ENCODE measurements around the gene NAB2. TPM values are rescaled to one million over a fixed set of nuclear protein-coding genes. Genes with fewer than 3 reads are reported as not detected.

Gene NAB2
- total RNA-seq, 1 donor from 2014 or later: 32.0 TPM

DNA sequence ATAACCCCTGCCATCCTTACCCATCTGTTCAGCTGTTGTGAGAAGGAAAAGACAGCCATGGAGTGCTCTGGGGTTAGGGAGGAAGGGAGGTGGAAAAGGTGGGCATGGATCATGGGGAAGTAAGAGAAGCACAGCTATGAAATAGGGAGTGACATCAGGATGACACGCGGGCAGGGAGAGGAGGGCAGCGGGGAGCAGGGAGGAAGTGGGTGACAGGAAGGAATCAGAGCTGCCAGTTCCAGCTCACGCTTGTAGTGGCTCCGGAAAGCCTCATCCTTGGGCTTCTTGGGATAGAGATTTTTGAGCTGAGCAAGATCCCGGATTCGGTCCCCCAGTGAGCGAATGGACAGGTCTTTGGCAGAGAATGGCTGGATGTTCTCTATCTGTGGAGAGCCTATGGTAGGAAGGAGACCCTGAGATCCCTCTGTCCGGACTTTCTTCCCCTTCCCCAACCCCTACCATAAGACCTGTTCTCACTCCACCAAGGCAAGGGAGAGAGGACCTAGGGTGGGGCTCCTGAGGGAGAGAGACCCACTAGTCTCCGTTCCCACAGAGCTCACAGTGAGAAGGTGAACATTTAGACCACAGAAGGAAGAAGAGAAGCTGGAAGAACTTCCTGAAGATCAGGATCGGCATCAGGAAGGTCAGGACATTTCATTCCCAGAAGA lies 10.3 kb downstream of the NAB2 start:
- Histone ChIP-seq H3K4me3 (ENCODE audit: low read depth, low read length) (no peak overlapping the region), H3K27me3 (ENCODE audit: control insufficient read depth, insufficient read depth, low read length) (no peaks in the 10 kb centered on the region), H3K36me3 (ENCODE audit: control insufficient read depth, insufficient read depth, low read length) (peaks cover 2% of the 10 kb centered on the region)
- DNase-seq (ENCODE audit: low read depth): no peak
- TF ChIP-seq, protein P1, sequence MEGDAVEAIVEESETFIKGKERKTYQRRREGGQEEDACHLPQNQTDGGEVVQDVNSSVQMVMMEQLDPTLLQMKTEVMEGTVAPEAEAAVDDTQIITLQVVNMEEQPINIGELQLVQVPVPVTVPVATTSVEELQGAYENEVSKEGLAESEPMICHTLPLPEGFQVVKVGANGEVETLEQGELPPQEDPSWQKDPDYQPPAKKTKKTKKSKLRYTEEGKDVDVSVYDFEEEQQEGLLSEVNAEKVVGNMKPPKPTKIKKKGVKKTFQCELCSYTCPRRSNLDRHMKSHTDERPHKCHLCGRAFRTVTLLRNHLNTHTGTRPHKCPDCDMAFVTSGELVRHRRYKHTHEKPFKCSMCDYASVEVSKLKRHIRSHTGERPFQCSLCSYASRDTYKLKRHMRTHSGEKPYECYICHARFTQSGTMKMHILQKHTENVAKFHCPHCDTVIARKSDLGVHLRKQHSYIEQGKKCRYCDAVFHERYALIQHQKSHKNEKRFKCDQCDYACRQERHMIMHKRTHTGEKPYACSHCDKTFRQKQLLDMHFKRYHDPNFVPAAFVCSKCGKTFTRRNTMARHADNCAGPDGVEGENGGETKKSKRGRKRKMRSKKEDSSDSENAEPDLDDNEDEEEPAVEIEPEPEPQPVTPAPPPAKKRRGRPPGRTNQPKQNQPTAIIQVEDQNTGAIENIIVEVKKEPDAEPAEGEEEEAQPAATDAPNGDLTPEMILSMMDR (IDR thresholded peaks at IDR 0.05; ENCODE audit: insufficient read depth, low read length, poor library complexity, severe bottlenecking): no peak

DNA sequence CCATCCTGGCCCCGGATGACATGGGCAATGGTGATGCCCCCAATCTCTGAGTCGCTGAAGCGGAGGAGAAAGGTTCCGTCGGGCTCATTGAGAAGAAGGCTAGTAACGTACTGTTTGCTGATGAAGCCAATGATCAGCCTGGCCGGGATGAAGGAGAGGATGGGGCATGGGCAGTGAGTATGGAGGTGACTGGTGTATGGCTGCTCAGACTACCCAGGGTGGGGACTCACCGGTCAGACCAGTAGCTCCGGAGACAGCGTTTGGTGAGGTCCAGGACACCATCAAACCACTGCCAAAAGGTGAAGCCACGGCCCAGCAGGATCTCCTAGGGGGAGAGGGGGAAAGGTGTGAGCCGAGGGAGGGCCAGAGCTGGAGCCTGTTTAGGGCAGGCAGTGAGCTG lies 10.9 kb downstream of the NAB2 start:
- H3K36me3 ChIP-seq (ENCODE audit: control insufficient read depth, insufficient read depth, low read length): peaks cover 2% of the 10 kb centered on the region
- no peak overlapping the region for H3K4me3 ChIP-seq (ENCODE audit: low read depth, low read length)
- no peaks in the 10 kb centered on the region for H3K27me3 ChIP-seq (ENCODE audit: control insufficient read depth, insufficient read depth, low read length)
- TF ChIP-seq, protein P1 (IDR thresholded peaks at IDR 0.05; ENCODE audit: insufficient read depth, low read length, poor library complexity, severe bottlenecking): no peak
- DNase-seq (ENCODE audit: low read depth): no peak

DNA sequence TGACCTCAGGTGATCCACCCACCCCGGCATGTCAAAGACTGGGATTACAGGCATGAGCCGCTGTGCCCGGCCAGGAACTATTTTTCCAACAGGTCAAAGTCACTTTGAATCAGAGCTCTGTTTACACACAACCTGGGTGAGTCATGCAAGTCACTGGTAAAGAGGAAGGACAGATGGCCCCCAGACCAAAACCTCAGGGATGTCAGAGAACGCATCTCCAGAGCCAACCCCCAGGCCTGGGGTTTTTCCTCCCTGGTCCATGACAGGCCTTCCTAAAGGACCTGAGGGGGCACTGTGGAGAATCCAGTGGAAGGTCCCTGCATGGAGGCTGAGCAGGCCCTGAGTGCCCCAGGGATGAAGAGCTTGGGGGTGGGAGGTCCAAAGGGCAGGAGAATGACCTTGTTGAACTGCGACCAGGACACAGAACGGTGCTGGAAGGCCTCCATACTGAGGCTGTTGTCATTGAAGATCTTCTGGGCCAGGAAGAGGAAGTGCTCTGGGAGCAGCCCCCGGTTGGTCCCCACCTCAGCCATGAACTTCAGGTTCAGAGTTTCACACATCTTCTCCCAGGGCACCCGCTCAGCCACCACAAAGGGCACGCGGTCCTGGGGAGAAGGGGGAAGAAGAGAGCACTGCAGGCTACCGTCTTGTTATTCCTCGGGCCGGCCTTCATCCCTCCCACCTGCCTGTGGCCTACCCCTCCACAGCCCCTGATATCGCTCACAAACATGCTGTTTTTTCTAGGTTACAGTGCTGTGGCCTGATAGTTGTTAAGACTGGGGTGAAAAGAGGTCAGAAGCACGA lies 13.2 kb downstream of the NAB2 start:
- H3K27me3 ChIP-seq (ENCODE audit: control insufficient read depth, insufficient read depth, low read length): no peaks in the 10 kb centered on the region
- H3K36me3 ChIP-seq (ENCODE audit: control insufficient read depth, insufficient read depth, low read length): peaks cover 3% of the 10 kb centered on the region
- no peak for DNase-seq (ENCODE audit: low read depth)
- no peak overlapping the region for H3K4me3 ChIP-seq (ENCODE audit: low read depth, low read length)
- TF ChIP-seq, protein P1 (IDR thresholded peaks at IDR 0.05; ENCODE audit: insufficient read depth, low read length, poor library complexity, severe bottlenecking): no peak

DNA sequence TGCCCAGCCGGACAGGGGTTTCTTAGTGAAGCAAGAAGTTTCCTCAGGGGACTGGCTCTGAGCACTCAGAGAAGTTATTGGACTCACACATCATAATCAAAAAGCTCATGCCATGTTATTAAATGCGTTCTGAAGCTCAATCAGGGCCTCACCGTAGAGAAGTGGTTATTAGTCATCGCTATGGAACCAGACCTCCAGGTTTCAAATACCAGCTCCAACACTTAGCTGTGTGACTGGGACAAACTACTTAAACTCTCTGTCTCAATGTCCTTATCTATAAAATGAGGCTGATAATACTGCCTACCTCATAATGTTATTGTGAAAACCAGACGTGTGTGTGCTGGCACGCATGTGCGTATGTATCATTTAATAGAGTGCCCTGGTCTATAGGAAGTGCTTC lies 14.9 kb downstream of the NAB2 start:
- H3K4me3 ChIP-seq (ENCODE audit: low read depth, low read length): no peak overlapping the region
- TF ChIP-seq, protein P1 (IDR thresholded peaks at IDR 0.05; ENCODE audit: insufficient read depth, low read length, poor library complexity, severe bottlenecking): no peak
- H3K27me3 ChIP-seq (ENCODE audit: control insufficient read depth, insufficient read depth, low read length): no peaks in the 10 kb centered on the region
- DNase-seq (ENCODE audit: low read depth): no peak
- H3K36me3 ChIP-seq (ENCODE audit: control insufficient read depth, insufficient read depth, low read length): peaks cover 3% of the 10 kb centered on the region

DNA sequence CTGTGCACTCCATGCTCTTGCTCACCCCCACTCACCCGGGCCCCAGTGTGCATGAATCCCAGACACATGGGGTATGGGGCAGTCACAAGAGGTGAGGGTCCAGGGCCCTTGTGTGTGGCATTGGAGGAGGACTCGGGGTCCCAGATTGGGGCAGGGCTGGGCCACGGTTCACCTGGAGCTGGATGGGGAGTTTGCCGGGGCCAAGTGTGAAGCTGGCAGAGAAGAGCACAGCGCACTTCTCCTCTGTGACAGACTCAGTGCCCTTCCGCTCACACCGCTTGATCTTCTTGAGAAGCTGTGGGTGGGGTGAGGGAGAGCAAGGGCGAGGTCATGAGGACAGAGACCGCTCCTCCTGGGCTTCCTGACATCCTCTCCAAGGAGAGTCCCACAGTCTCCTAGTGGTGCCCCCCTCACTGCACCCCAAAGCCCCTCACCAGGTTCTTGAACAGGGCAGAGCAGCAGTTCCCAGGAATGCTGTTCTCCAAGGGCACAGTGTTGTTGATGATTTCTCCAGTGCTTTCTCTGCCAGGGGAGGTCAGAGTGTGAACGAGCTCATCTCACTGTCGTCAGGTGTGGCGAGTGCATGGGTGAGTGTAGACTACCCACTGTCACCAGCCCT lies 15.5 kb downstream of the NAB2 start:
- H3K36me3 ChIP-seq (ENCODE audit: control insufficient read depth, insufficient read depth, low read length): peaks cover 3% of the 10 kb centered on the region
- no peak overlapping the region for H3K4me3 ChIP-seq (ENCODE audit: low read depth, low read length)
- TF ChIP-seq, protein P1 (IDR thresholded peaks at IDR 0.05; ENCODE audit: insufficient read depth, low read length, poor library complexity, severe bottlenecking): no peak
- H3K27me3 ChIP-seq (ENCODE audit: control insufficient read depth, insufficient read depth, low read length): no peaks in the 10 kb centered on the region
- no peak for DNase-seq (ENCODE audit: low read depth)

Measured in kidney epithelial cell (primary cell).